Coronary artery (tissue), 2 donors: ENCODE results near the gene CRIP2.

Experiments
- DNase-seq: peaks from one replicate; pipeline ENCODE4 v3.0.0-alpha.2; 2017; ENCODE audit warnings: low spot score
- H3K27ac ChIP-seq, 2 donors: fragments of 200-600 bp; sonication (generic); one replicate each; pipeline ENCODE4 v1.5.1; 2016 to 2019
- H3K4me3 ChIP-seq: fragments of 200-600 bp; sonication (generic); 2 replicates; pipeline ENCODE4 v1.5.1; 2016; ENCODE audit warnings: mild to moderate bottlenecking, moderate library complexity
- TF ChIP-seq, protein P1 (sequence below): fragments of 200-600 bp; sonication (generic); IDR thresholded peaks from one replicate; pipeline ENCODE4 v1.5.1; 2019; ENCODE audit warnings: antibody characterized with exemption

The CRIP2 gene

DNA sequence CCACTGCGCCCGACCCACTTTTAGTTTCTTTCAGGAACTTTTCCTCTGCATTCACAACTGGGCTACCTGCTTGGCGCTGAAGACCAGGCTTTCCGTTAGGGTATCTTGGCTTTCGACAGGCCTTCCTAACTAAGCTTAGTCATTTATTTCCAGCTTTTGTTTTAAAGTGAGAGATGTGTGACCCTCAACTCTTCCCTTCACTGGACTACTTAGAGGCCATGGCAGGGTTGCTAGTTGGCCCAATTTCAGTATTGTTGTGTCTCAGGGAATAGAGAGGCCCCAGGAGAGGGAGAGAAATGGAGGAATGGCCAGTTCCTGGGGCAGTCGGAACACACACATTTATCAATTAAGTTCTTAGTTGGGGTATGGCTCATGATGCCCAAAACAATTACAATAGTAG is 44.6 kb upstream of the CRIP2 start:
- Histone ChIP-seq H3K4me3 (no peak overlapping the region), H3K27ac (no peak overlapping the region)
- DNase-seq, result no peak
- TF ChIP-seq, protein P1, sequence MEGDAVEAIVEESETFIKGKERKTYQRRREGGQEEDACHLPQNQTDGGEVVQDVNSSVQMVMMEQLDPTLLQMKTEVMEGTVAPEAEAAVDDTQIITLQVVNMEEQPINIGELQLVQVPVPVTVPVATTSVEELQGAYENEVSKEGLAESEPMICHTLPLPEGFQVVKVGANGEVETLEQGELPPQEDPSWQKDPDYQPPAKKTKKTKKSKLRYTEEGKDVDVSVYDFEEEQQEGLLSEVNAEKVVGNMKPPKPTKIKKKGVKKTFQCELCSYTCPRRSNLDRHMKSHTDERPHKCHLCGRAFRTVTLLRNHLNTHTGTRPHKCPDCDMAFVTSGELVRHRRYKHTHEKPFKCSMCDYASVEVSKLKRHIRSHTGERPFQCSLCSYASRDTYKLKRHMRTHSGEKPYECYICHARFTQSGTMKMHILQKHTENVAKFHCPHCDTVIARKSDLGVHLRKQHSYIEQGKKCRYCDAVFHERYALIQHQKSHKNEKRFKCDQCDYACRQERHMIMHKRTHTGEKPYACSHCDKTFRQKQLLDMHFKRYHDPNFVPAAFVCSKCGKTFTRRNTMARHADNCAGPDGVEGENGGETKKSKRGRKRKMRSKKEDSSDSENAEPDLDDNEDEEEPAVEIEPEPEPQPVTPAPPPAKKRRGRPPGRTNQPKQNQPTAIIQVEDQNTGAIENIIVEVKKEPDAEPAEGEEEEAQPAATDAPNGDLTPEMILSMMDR, result no peak

GRCh38 chr14:105430565-105430964 is 44.1 kb upstream of the CRIP2 start:
- Histone ChIP-seq H3K4me3 (no peak overlapping the region), H3K27ac (peak overlapping the region in 1 of 2 donors; percentile 46)
- DNase-seq, result no peak
- TF ChIP-seq, protein P1, result no peak

GRCh38 chr14:105431256-105431655 is 43.4 kb upstream of the CRIP2 start:
- no peak for DNase-seq
- Histone ChIP-seq H3K4me3 (no peak overlapping the region), H3K27ac (peak overlapping the region in 1 of 2 donors; percentile 46)
- TF ChIP-seq, protein P1, result no peak

DNA sequence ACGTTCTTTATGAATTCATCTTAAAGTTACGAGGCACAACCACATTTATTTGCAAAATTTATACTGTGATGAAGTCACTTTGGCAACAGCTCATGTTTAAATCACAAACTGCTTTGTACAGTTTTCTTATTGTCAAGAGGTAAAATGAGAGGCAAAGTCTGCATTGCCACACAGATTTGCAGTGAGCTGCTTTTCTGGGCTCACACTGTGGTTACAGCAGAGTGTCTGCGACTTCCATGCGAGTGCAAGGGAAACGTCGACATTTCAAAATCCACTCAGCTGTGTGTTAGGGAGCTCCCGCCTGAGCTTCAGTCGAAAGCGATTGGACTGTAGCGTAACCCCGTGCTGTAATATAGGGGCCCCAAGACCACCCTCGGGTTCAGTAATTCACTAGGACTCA is 42.0 kb upstream of the CRIP2 start:
- Histone ChIP-seq H3K4me3 (no peak overlapping the region), H3K27ac (no peak overlapping the region)
- DNase-seq, result no peak
- TF ChIP-seq, protein P1, result no peak

- Histone ChIP-seq H3K4me3 (no peak overlapping the region), H3K27ac (no peak overlapping the region)
- TF ChIP-seq, protein P1, result no peak
- DNase-seq, result no peak
These were observed 41.4 kb upstream of the CRIP2 start for GRCh38 chr14:105433161-105433605.

- DNase-seq, result no peak
- Histone ChIP-seq H3K27ac (no peak overlapping the region), H3K4me3 (no peak overlapping the region)
- TF ChIP-seq, protein P1, result no peak
These were observed 38.2 kb upstream of the CRIP2 start for GRCh38 chr14:105436402-105436801.

DNA sequence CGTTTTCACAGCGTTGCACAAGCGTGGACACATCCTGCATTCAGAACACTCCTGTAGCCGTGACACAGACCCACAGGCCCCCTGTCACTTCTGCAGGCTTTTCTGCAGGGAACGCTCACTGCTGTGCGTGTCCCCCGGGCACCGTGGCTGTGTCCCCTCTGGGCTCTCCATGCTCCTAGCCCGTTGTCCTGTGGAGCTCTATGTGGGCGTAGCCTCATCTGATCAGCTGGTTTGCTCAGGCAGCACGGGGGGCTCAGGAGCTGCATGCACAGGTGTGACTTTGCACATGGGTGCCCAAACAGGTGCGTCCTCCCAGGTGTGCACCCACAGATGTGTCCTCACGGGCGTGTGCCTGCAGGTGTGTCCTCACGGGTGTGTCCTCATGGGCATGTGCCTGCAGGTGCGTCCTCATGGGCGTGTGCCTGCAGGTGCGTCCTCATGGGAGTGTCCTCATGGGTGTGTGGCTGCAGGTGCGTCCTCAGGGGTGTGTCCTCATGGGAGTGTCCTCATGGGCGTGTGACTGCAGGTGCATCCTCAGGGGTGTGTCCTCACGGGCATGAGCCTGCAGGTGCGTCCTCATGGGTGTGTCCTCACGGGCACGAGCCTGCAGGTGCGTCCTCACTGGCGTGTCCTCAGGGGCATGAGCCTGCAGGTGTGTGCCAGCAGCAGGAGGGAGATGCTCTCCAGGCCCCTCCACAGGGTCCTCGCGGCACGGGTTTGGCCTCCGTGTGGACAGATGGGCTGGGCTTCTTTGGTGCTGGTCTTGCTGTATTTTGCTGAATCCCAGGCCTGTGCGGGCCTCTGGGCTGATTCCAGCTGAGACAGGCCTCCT is 37.5 kb upstream of the CRIP2 start:
- no peak for DNase-seq
- TF ChIP-seq, protein P1, result no peak
- no peak overlapping the region for H3K4me3 ChIP-seq
- H3K27ac ChIP-seq, result no peak overlapping the region
